Measurements from ENCODE around the gene LIG1. TPM values are rescaled to one million over a fixed set of nuclear protein-coding genes. Genes with fewer than 3 reads are reported as not detected.
A peak's percentile ranks its signal among the peaks of the same experiment; 100 is the strongest.

The LIG1 gene
- total RNA-seq, 2 experiments from 2014 or later = 172 to 279 TPM

DNA sequence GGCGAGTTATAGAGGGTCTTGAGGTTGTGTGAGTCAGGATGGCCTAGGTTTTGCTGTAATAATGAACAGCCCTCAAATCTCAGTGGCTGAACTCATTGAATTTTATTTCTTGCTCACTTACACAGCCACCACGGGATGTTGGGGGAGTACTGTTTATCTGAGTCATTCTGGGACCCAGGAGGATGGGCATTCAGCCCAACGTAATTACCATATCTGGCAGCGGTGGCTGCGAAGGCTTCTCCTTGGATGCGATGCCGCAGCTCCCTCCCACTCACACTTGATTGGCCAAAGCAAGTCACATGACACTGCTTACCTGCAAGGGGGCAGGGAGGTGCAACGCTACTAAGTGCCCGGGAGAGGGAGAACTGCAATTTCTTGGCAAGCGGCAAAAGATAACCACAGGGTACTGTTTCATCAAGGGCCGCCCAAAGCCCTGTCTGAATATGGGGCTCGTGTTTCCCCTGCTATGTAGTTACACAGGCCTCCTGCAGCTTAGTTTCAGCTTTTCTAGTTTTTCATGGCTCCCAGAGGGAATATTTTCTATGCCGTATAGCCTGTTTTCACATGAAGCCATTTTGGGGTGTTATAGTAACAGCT lies 20.2 kb upstream of the LIG1 start:
- Histone ChIP-seq H3K79me2 (ENCODE audit: insufficient read depth, low read depth, low read length) (no peaks in the 10 kb centered on the region; the same call in 1 of the 2 replicates), H3K36me3 (ENCODE audit: insufficient read depth, low read length) (peaks cover 34% of the 10 kb centered on the region), H3K27ac (ENCODE audit: low read depth, low read length, poor library complexity, severe bottlenecking) (peak overlapping the region; percentile 67), H3K4me3 (ENCODE audit: low read depth, low read length, poor library complexity, severe bottlenecking) (peak overlapping the region; percentile 27), H3K4me1 (ENCODE audit: insufficient read depth, low read length, poor library complexity, severe bottlenecking) (peaks cover 39% of the 10 kb centered on the region), H3K9me2 (ENCODE audit: insufficient read depth, low read length) (no peaks in the 10 kb centered on the region), H4K20me1 (ENCODE audit: insufficient read depth, low read length) (no peaks in the 10 kb centered on the region), H3K4me2 (ENCODE audit: low read length) (peak overlapping the region; percentile 48; the same call in 1 of the 2 replicates), H2AFZ (ENCODE audit: low read length) (peak overlapping the region; percentile 50; the same call in 1 of the 2 replicates), H3K9me3 (ENCODE audit: low read length) (peaks cover 14% of the 10 kb centered on the region)
- DNase-seq (ENCODE audit: low spot score) = peak; percentile 90
- intact Hi-C loops (cut with micrococcal nuclease; ENCODE audit: unreplicated experiment) = no loop called here
- CTCF ChIA-PET (ENCODE audit: unreplicated experiment) = interaction anchor here (1.5 kb wide), 1 partner anchor 12 kb away, joined by 3 read pairs; no protein-coding TSS in a partner anchor
- POLR2A ChIA-PET = interaction anchor here (1.6 kb wide), 1 partner anchor 13 kb away, joined by 5 read pairs; no protein-coding TSS in a partner anchor
- BruUV-seq (replicated peaks) = TSS peak; percentile 63
- TF ChIP-seq EZH2phosphoT487 (IDR thresholded peaks at IDR 0.05; ENCODE audit: borderline replicate concordance, low read depth, low read length) = no peak
- TF ChIP-seq, protein P1, sequence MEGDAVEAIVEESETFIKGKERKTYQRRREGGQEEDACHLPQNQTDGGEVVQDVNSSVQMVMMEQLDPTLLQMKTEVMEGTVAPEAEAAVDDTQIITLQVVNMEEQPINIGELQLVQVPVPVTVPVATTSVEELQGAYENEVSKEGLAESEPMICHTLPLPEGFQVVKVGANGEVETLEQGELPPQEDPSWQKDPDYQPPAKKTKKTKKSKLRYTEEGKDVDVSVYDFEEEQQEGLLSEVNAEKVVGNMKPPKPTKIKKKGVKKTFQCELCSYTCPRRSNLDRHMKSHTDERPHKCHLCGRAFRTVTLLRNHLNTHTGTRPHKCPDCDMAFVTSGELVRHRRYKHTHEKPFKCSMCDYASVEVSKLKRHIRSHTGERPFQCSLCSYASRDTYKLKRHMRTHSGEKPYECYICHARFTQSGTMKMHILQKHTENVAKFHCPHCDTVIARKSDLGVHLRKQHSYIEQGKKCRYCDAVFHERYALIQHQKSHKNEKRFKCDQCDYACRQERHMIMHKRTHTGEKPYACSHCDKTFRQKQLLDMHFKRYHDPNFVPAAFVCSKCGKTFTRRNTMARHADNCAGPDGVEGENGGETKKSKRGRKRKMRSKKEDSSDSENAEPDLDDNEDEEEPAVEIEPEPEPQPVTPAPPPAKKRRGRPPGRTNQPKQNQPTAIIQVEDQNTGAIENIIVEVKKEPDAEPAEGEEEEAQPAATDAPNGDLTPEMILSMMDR (conservative IDR thresholded peaks at IDR 0.05; ENCODE audit: low read length) = peak; percentile 69

DNA sequence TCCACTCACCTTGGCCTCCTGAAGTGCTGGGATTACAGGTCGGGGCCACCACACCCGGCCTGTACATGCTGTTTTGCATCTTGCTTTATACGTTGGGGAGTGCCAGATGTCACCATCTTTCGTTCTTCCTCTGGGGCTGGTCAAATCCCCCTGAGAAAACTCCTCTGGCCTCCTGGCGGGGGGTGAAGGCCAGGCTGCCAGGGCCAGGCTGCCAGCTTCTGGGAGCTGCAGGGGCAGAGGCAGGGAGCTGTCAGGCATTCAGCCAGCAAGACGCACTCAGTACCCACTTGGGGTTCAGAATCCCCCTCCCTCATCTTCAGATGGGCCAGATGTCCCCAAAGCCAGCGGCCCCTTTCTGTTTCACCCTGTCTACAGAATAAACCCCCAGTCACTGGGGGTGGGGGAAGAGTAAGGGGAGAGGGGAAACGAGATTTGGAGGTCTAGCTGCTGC lies 16.4 kb upstream of the LIG1 start:
- peak overlapping the region; percentile 58 for H3K4me3 ChIP-seq (ENCODE audit: low read depth, low read length, poor library complexity, severe bottlenecking)
- DNase-seq (ENCODE audit: low spot score) = peak; percentile 93
- TF ChIP-seq EZH2phosphoT487 (IDR thresholded peaks at IDR 0.05; ENCODE audit: borderline replicate concordance, low read depth, low read length) = no peak
- TF ChIP-seq, protein P1 (conservative IDR thresholded peaks at IDR 0.05; ENCODE audit: low read length) = no peak
- intact Hi-C loops (cut with micrococcal nuclease; ENCODE audit: unreplicated experiment) = loop anchor here (1.0 to 5.0 kb wide), 2 partner anchors 16 to 71 kb away; partner anchors contain the start of genes CARD8, LIG1 and ZSWIM9
- no TSS peak for BruUV-seq (replicated peaks)
- POLR2A ChIA-PET = interaction anchor here (0.9 to 4.3 kb wide), 3 partner anchors 9 to 74 kb away, joined by 3 to 24 read pairs (median 4); no protein-coding TSS in a partner anchor
- peaks cover 20% of the 10 kb centered on the region for H3K9me3 ChIP-seq (ENCODE audit: low read length)
- peaks cover 61% of the 10 kb centered on the region for H3K4me1 ChIP-seq (ENCODE audit: insufficient read depth, low read length, poor library complexity, severe bottlenecking)
- peaks cover 37% of the 10 kb centered on the region for H3K36me3 ChIP-seq (ENCODE audit: insufficient read depth, low read length)
- peak overlapping the region; percentile 97 for H3K4me2 ChIP-seq (ENCODE audit: low read length)
- no peaks in the 10 kb centered on the region for H4K20me1 ChIP-seq (ENCODE audit: insufficient read depth, low read length)
- peak overlapping the region; percentile 65; the same call in 1 of the 2 replicates for H2AFZ ChIP-seq (ENCODE audit: low read length)
- H3K27ac ChIP-seq (ENCODE audit: low read depth, low read length, poor library complexity, severe bottlenecking) = peak overlapping the region; percentile 97
- CTCF ChIA-PET (ENCODE audit: unreplicated experiment) = no interaction called here
- H3K9me2 ChIP-seq (ENCODE audit: insufficient read depth, low read length) = no peaks in the 10 kb centered on the region
- no peaks in the 10 kb centered on the region; the same call in 1 of the 2 replicates for H3K79me2 ChIP-seq (ENCODE audit: insufficient read depth, low read depth, low read length)
